ENCODE data around the gene ACSM4.
A peak's percentile ranks its signal among the peaks of the same experiment; 100 is the strongest.

The ACSM4 gene

DNA sequence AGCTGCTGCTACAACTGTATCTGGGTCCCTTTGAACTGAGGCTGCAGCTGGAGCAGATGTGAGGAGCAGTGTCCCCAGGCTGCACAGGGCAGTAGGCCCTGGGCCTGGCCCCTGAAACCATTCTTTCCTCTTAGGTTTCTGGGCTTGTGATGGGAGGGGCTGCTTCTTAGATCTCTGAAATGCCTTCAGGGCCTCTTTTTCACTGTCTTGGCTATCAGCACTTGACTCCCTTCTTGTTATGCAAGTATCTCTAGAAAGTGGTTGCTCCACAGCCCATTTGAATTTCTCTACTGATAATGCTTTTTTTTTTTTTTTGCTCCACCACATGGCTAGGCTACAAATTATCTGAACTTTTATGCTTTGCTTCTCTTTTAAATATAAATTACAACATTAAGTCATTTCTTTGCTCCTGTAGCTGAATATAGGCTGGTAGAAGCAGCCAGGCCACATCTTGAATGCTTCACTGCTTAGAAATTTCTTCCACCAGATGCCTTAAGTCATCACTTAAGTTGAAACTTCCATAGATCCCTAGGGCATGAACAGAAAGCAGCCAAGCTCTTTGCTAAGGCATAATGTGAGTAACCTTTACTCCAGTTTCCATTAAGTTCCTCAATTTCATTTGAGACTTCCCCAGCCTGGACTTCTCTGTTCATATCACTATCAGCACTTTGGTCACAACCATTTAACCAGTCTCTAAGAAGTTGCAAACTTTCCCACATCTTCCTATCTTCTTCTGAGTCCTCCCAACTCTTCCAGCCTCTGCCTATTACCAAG, 41.1 kb downstream of the ACSM4 start:
- peak; percentile 67 for DNase-seq

DNA sequence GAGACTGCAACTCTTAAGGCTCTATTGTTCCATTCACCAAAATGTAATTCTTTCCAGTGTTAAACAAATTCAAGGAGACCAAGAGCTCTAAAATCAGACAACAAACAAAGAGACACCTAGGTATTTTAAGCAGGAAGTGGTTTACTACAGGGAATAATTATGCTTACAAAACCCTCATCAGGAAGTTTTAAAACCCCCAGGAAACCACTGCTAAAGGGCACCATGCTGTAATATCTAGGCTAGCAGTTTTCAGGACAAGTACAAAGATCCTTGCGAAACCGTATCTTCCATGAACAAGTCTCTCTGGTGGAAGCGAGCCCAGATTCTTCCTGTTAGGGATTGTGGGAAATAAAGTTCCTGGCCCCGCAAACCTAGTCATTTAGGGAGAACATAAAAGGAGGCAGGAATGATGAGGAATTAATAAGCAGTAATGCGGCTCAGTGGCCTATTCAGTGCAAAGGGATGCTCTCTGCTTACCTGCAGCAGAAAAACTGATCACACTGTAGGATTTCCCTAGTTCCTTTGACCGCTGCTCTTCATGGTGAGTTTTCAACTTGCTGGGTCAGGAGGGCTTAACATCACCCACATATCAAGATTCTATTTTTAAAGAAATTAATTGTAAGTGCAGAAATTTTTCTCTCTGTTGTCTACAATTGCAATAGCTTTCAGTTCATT, 42.8 kb downstream of the ACSM4 start:
- DNase-seq, result peak; percentile 79

DNA sequence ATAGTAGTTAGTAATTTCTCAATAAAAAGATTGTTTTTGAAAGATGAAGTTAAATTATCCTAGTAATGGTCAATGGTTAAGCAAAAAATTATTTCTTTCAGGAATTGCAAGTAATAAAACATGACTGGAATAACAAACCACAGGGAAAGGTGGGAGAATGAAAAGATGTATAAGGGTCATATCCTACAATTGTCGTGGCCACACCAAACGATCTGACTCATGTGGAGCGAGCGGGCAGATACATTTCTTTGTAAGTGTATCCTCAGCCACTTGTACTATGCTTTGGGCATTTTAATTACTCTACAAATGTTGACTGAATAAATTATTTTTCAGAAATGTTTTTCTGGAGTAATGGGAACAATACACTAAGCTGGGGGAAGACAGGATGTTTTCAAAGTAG, 45.5 kb downstream of the ACSM4 start:
- DNase-seq, result no peak

DNA sequence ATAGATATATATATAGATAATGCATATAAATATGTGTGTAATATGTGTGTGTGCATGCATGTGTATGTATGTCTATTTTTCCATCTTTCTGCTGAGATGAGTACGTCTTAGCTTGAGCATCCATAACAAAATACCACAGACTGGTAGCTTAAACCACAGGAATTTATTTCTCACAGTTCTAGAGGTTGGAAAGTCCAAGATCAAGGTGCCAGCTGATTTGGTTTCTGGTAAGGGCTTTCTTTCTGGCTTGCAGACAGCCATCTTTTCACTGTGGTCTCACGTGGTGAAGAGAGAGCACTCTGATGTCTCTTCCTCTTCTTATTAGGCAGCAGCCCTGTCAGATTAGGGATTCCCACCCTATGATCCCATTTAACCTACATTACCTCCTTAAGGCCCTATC, 47.3 kb downstream of the ACSM4 start:
- no peak for DNase-seq

DNA sequence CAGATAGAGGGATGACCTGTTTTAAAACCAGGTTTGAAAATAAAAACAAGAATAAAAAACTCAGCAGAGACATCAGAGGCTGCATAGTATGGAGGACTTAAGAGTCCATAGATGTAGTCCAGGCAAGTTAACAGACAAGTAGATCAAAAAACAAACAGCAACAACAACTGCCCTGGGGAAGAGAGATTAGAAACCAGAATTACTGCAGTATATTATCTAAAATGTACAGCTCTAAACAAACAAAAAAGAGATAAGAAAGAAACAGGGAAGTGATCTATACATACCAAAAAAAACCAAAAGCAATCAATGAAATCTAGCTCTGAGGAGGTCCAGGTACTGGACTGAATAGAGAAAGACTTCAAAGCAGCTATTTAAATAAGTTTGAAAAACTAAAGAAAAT, 48.8 kb downstream of the ACSM4 start:
- DNase-seq, result no peak

DNA sequence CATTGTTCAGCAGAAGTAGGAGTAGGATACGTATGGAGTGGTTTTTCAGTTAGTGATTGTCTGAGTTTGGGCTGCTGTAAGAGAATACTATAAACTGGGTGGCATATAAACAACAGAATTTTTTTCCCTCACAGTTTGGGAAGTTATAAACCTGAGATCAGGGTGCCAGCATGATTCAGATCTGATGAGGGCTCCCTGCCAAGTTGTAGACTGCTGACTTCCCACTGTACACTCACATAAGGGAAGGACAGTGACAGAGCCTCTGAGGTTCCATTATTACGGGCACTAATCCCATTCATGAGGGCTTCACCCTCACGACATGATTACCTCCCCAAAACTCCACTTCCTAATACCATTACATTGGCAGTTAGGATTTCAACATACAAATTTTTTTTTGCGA, 50.7 kb downstream of the ACSM4 start:
- DNase-seq, result no peak

DNA sequence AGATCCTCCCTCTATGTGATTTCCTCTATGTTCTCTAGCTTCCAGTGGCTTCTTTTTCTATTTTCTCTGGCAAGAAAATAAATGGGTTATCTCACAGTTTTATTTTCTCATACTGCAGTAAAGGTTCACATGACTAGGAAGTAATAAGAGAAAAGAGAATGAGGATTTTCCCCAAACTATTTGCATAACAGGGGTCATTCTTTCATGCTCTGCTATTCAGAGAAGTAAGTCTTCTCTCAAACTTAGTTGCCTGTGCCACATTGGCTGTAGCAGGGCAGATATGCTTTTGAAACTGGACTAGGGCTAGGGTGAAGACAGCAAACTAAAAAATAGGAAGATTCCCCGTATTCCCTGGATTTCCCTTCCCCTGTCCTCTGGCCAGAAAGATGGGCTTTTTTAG, 57.4 kb downstream of the ACSM4 start:
- no peak for DNase-seq

DNA sequence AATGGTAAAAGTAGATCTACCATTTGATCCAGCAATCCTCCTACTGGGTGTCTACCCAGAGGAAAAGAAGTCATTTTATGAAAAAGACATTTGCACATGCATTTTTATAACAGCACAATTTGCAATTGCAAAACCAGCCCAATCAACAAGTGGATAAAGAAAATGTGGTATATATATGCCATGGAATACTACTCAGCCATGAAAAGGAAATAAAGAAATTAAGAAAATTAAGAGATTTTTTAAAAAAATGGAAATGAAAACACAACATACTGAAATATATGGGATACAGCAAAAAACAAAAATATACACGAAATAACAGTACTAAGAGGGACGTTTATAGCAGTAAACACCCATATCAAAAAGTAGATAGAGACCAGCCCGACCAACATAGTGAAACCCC, 58.9 kb downstream of the ACSM4 start:
- no peak for DNase-seq

DNA sequence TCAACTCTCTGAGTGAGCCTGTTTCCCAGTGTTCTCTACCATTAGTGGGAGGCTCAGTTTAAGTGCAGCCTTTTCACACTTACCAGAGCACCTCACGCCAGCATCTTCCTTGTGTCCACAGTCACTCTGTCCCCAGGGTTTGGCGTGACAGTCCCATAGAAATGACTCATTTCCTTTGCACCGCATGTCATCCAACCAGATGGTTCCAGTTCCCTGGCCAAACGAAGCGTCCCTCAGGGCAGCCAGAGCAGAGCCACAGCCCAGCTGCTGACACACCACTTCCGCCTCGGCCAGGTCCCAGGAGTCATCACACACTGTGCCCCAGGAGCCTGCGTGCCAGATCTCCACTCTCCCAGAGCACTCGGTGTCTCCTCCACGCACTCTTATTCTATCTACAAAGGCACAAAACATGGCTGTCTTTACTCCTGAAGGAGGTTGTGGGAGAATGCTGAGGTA, 65.4 kb downstream of the ACSM4 start:
- peak; percentile 80 for DNase-seq

DNA sequence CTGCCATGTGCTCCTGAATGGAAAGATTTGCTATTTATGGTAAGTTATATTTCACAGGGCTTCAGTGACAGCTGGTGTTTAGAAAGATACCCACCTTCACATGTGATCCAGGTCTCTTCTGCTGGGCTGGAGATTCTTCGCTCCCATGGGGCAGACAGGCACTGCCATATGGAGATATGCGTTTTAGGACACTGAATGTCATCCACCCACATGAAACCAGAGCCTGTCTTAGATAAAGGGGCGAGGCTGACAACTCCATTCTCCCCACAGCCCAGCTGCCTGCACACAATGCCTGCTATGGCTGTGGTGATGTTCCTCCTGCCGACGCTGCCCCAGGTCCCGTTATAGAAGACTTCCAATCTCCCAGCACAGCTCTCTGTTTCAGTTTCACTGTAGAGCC, 69.4 kb downstream of the ACSM4 start:
- DNase-seq, result no peak

DNA sequence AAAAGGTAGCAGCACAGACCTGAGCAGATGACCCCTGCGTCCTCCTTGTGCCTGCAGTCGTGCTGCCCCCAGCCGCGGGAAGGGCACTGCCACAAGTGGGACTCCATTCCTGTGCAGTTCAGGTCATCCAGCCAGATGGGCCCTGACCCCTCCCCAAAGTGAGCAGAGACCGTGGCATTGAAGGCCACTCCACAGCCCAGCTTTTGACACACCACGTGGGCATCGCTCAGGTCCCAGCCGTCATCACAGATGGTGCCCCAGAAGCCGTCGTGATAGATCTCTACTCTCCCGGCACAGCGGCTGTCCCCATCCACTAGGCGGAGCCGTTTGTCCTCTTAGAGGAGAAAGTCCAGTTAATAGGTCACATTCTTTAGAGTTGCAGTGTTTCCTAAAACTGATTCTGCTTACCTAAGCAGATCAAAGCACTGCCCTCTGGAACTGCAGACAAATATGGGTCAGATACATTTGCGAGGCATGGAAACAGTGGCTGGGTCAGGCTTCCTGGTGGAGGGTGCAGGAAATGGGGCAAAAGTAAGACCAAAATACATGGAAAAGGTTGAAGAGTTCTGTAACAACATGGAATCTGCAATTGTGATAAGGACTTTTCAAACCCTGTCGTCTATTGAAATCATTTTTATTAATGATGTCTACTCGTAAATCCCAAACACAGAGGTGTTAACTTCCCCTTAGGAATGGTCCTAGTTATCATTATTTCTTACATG, 70.7 kb downstream of the ACSM4 start:
- peak; percentile 3 for DNase-seq

DNA sequence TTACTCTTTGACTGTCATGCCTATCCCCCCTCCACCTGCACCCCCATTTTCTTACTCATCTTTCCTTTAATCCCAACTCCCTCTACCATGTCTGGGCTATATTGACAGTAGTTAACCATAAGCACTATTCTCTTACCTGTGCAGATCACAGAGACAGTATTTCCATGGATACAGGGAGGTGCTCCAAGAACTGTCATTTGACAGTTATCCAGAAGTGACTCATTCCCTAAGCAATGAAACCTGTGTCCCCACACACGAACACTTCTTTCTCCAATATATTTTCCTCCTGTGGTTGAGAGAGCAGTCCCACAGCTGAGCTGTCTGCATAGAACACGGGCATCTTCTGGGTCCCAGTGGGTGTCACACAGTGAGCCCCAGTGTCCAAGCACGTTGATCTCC, 71.3 kb downstream of the ACSM4 start:
- no peak for DNase-seq

DNA sequence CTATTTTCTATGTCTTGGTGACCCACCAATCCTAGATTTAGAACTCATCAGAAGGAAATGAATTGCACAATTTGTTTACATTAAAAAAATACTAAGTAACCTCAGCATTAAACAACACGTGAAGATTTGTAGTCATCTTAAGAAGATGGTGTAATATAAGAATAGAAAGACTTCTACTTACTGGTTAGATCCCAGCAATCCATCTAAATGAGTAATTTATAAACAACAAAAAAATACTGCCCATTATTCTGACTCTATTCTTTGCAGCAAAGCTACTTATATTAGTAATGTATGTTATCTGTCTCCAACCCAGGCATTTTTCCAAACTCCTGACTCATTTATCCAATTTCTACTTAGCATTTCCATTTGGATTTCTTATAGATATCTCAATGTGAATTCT, 72.3 kb downstream of the ACSM4 start:
- no peak for DNase-seq

All from GF-D8 (cell line).